GM18505 (cell line): Measurements from ENCODE around the gene RAN.

Source experiments
- ATAC-seq: cut with Tn5 transposase; IDR thresholded peaks from one replicate; pipeline ENCODE4 v1.9.1; 2021; ENCODE audit not compliant: unreplicated experiment
- POLR2A ChIP-seq: IDR thresholded peaks from 4 replicates; pipeline ENCODE4 v1.6.1; 2011; ENCODE audit warnings: borderline replicate concordance; ENCODE audit not compliant: insufficient read depth, insufficient read length; ENCODE audit errors: extremely low read depth

Gene RAN

GRCh38 chr12:130916241-130916911, 44.5 kb downstream of the RAN start:
- TF ChIP-seq POLR2A = no peak
- no peak for ATAC-seq

GRCh38 chr12:130917607-130918006, 45.7 kb downstream of the RAN start:
- no peak for TF ChIP-seq POLR2A
- ATAC-seq = no peak

- TF ChIP-seq POLR2A = no peak
- no peak for ATAC-seq
These were observed 47.2 kb downstream of the RAN start for GRCh38 chr12:130919086-130919485.

DNA sequence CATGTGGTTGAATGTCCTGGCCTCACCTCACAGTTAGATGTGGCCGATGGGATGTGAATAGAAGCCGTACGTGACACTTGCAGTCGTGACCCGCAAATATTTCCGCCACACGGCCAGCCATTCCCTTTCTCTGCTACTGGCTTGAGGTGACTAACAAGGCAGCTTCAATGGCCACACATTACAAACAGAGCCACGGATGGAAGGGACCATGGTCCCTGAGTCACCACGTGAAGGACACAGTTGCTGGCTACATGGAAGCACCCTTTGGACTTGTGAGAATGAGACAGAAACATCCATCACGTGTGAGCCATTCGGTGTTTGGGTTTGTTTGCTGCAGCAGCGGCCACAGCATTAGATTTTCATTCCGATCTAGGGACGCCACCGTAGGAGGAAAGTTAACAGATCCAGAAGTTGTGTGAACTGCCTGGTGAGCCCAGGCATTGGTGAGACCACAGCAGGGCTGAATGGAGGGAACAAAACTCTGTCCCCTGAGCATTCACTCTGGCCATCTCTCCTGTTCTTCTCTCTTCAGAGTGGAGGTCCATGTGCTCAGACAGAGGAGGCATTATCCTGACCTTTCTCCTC, 48.3 kb downstream of the RAN start:
- TF ChIP-seq POLR2A = no peak
- no peak for ATAC-seq

- ATAC-seq = no peak
- no peak for TF ChIP-seq POLR2A
These were observed 49.0 kb downstream of the RAN start for GRCh38 chr12:130920723-130921381.

DNA sequence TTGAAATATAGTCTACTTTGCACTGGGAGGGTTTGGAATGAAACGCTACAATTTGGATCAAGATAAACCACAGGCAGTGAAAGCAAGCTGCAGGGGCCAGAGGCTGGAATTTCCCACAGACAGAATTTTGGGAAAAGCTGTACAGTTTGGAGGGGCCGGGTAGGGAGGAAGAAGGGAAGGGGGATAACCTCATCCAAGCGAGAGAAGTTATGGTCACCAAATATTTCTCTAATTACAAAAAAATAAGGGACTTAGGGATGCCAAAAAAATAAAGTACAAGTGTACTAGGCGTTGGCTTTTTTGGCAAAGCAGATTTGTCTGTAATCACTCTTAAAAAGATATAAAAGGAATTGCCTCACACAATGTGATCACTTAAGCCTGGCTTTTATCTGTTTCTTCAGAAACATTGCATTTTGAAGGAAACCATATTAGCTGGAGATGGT, 50.7 kb downstream of the RAN start:
- no peak for TF ChIP-seq POLR2A
- ATAC-seq = no peak

- no peak for ATAC-seq
- TF ChIP-seq POLR2A = no peak
These were observed 53.2 kb downstream of the RAN start for GRCh38 chr12:130924966-130925665.

GRCh38 chr12:130925666-130926015, 53.8 kb downstream of the RAN start:
- ATAC-seq = no peak
- TF ChIP-seq POLR2A = no peak
